Mesothelial cell of epicardium (in vitro differentiated cells): Measurements from ENCODE around the gene CEPT1. TPM values are rescaled to one million over a fixed set of nuclear protein-coding genes. Genes with fewer than 3 reads are reported as not detected.

ENCODE experiments used
- DNase-seq, 2 experiments: peaks; one replicate each; pipeline ENCODE4 v3.0.0; 2021; ENCODE audit warnings: low spot score in 2 of 2; ENCODE audit not compliant: unreplicated experiment in 2 of 2
- H3K27ac Mint-ChIP-seq: 2 replicates; pipeline ENCODE4 v1.8.0; 2021; ENCODE audit warnings: mixed read lengths
- H3K27me3 Mint-ChIP-seq: 2 replicates; pipeline ENCODE4 v1.8.0; 2021; ENCODE audit warnings: low read depth, mixed read lengths
- H3K36me3 Mint-ChIP-seq: 2 replicates; pipeline ENCODE4 v1.8.0; 2021; ENCODE audit warnings: mixed read lengths
- H3K4me1 Mint-ChIP-seq: 2 replicates; pipeline ENCODE4 v1.8.0; 2021; ENCODE audit warnings: mixed read lengths
- H3K4me3 Mint-ChIP-seq: 2 replicates; pipeline ENCODE4 v1.8.0; 2021; ENCODE audit warnings: mild to moderate bottlenecking, moderate library complexity, mixed read lengths
- H3K9me3 Mint-ChIP-seq: 2 replicates; pipeline ENCODE4 v1.8.0; 2021; ENCODE audit warnings: mixed read lengths
- CTCF ChIP-seq: fragments of 200-600 bp; sonication (generic); IDR thresholded peaks from one replicate; pipeline ENCODE4 v1.5.0; 2021; ENCODE audit warnings: antibody characterized with exemption; ENCODE audit not compliant: unreplicated experiment
- total RNA-seq: library from RNA; stranded (reverse); gene quantifications from 3 replicates; pipeline ENCODE4 v1.2.1, GENCODE V29; 2021

CEPT1 gene
- total RNA-seq, 1 donor from 2014 or later, result 38.9 TPM

- no peak for TF ChIP-seq CTCF
- H3K4me3 Mint-ChIP-seq, result no peak overlapping the region
- peaks cover 77% of the 10 kb centered on the region for H3K9me3 Mint-ChIP-seq
- H3K4me1 Mint-ChIP-seq, result no peaks in the 10 kb centered on the region
- no peaks in the 10 kb centered on the region for H3K27me3 Mint-ChIP-seq
- H3K27ac Mint-ChIP-seq, result no peak overlapping the region
- DNase-seq, result no peak
- peaks cover 6% of the 10 kb centered on the region for H3K36me3 Mint-ChIP-seq
These were observed 35.0 kb upstream of the CEPT1 start for GRCh38 chr1:111104981-111105380.

GRCh38 chr1:111110197-111110899 lies 29.7 kb upstream of the CEPT1 start:
- H3K4me1 Mint-ChIP-seq, result no peaks in the 10 kb centered on the region
- DNase-seq, result no peak
- H3K27me3 Mint-ChIP-seq, result no peaks in the 10 kb centered on the region
- peaks cover 39% of the 10 kb centered on the region for H3K9me3 Mint-ChIP-seq
- no peak overlapping the region for H3K27ac Mint-ChIP-seq
- no peak for TF ChIP-seq CTCF
- H3K4me3 Mint-ChIP-seq, result no peak overlapping the region
- H3K36me3 Mint-ChIP-seq, result peaks cover 28% of the 10 kb centered on the region

GRCh38 chr1:111116496-111116895 lies 23.5 kb upstream of the CEPT1 start:
- H3K9me3 Mint-ChIP-seq, result peaks cover 4% of the 10 kb centered on the region
- H3K4me3 Mint-ChIP-seq, result no peak overlapping the region
- H3K36me3 Mint-ChIP-seq, result peaks cover 41% of the 10 kb centered on the region

GRCh38 chr1:111126354-111126753 lies 13.7 kb upstream of the CEPT1 start:
- H3K27ac Mint-ChIP-seq, result no peak overlapping the region

More at GRCh38 chr1:111116496-111116895, 23.5 kb upstream of the CEPT1 start:
- Mint-ChIP-seq H3K27ac (no peak overlapping the region), H3K27me3 (no peaks in the 10 kb centered on the region), H3K4me1 (no peaks in the 10 kb centered on the region)
- no peak for DNase-seq
- no peak for TF ChIP-seq CTCF

GRCh38 chr1:111127923-111128643 lies 11.9 kb upstream of the CEPT1 start:
- no peak for TF ChIP-seq CTCF
- DNase-seq, result no peak
- no peak overlapping the region for H3K4me3 Mint-ChIP-seq
- H3K27ac Mint-ChIP-seq, result no peak overlapping the region
- H3K9me3 Mint-ChIP-seq, result no peaks in the 10 kb centered on the region
- H3K36me3 Mint-ChIP-seq, result peaks cover 26% of the 10 kb centered on the region
- H3K27me3 Mint-ChIP-seq, result no peaks in the 10 kb centered on the region
- no peaks in the 10 kb centered on the region for H3K4me1 Mint-ChIP-seq

More at GRCh38 chr1:111126354-111126753, 13.7 kb upstream of the CEPT1 start:
- no peak for TF ChIP-seq CTCF
- no peak for DNase-seq
- no peaks in the 10 kb centered on the region for H3K9me3 Mint-ChIP-seq
- H3K4me1 Mint-ChIP-seq, result no peaks in the 10 kb centered on the region
- peaks cover 26% of the 10 kb centered on the region for H3K36me3 Mint-ChIP-seq
- H3K4me3 Mint-ChIP-seq, result no peak overlapping the region
- H3K27me3 Mint-ChIP-seq, result no peaks in the 10 kb centered on the region
